ENCODE results near the gene RTN4IP1.
"Not testable (repeated sequence)": the region's sequence is repeated elsewhere in the genome, so short reads cannot be mapped to it uniquely, and the experiment has no call there.

Gene RTN4IP1

DNA sequence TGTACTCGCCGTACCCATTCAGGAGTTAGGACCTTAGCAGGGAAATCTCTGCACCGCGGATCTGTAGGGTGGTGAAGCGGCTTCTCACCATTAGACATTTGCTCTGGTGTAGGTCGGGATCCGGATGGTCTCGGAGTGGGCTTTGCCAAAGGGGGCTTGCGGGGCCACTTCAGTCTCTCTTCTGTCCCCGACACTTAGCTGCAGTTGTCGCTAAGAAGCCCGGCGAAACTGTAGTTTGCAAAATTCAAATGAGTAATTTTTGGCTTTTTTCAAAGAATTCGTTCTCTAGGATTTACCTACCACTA lies 513 bp upstream of the RTN4IP1 start:
- DNase-seq (ENCODE audit: low read depth, low spot score): no peak
- H3K27ac ChIP-seq: peak overlapping the region; percentile 45

DNA sequence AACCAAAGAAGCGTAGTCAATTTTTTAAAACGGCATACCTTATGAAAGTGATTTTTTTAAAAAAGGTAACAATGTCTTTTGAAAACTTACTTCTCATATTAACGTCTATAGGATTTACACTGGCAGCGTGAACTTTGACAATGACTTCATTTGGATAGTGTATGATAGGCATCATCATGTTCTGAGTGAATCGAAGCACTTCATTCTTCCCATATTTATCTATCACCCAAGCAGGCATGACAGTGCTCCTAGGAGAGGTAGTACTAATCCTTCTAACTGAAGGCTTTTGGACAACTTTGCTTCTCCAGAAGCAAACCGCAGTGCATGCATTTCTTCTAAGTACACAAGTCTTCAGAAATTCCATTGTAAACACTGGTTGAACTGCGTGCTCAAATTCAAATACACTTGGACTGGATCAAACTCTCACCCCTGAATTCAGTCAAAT lies 618 bp downstream of the RTN4IP1 start:
- no peak for DNase-seq (ENCODE audit: low read depth, low spot score)
- no peak overlapping the region for H3K27ac ChIP-seq

DNA sequence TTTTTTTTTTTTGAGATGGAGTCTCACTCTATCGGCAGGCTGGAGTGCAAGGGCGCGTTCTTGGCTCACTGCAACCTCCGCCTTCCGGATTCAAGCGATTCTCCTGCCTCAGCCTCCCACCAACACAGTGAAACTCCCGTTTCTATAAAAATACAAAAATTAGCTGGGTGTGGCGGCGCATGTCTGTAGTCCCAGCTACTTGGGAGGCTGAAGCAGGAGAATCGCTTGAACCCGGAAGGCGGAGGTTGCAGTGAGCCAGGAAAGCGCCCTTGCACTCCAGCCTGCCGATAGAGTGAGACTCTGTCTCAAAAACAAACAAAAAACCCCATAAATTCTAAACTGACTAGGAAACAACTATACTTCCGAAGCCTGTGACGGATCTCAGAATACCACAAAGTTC lies 1.5 kb downstream of the RTN4IP1 start:
- DNase-seq (ENCODE audit: low read depth, low spot score); H3K27ac ChIP-seq: not testable (repeated sequence)

DNA sequence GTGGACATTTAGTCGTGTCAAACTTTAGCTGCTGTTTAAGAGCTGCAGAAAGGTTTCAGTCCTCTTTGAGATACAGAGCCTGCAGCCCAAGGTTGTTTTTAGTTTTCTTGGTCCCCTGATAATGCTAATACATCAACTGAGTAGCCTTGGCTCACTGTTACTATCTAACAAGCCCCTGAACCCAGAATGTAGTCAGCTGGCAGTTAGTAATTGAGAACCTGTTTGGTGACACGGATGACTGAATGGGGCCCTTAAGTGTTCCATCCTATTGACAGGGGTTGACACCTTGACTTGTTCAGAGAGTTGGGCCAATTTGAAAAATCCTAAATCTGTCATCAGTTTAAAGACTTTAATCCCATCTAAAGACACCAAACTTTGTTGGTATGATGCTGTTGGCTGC lies 2.8 kb downstream of the RTN4IP1 start:
- no peak for DNase-seq (ENCODE audit: low read depth, low spot score)
- no peak overlapping the region for H3K27ac ChIP-seq

DNA sequence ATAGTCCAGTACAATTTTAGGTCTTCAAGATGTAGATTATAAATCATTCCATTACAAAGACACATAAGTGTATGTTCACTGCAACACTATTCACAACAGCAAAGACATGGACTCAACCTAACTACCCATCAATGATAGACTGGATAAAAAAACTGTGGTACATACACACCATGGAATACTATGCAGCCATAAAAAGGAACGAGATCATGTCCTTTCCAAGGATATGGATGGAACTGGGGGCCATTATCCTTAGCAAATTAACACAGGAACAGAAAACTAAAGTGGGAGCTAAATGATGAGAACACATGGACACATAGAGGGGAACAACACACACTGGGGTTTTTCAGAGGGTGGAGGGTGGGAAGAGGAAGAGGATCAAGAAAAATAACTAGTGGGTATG lies 6.3 kb downstream of the RTN4IP1 start:
- H3K27ac ChIP-seq: no peak overlapping the region
- no peak for DNase-seq (ENCODE audit: low read depth, low spot score)

DNA sequence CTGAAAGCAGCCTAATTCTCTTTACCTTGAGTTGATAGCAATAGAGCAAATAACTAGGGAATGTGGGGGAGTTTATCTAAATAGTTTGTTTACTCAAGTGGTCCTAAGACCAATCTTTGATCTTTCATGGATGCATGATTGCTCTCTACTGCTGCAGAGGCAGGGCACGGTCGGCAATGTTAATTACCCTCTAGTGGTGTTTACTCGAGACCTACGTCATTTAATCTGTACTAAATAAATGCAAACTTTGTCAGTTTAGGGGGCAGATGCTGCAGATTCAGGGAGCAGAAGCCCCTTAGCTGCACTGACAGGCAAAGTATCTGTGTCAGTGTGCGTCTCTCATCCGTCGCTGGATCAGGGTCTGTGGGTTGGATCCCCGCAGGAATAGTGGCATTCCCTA lies 6.9 kb downstream of the RTN4IP1 start:
- no peak overlapping the region for H3K27ac ChIP-seq
- DNase-seq (ENCODE audit: low read depth, low spot score): no peak

DNA sequence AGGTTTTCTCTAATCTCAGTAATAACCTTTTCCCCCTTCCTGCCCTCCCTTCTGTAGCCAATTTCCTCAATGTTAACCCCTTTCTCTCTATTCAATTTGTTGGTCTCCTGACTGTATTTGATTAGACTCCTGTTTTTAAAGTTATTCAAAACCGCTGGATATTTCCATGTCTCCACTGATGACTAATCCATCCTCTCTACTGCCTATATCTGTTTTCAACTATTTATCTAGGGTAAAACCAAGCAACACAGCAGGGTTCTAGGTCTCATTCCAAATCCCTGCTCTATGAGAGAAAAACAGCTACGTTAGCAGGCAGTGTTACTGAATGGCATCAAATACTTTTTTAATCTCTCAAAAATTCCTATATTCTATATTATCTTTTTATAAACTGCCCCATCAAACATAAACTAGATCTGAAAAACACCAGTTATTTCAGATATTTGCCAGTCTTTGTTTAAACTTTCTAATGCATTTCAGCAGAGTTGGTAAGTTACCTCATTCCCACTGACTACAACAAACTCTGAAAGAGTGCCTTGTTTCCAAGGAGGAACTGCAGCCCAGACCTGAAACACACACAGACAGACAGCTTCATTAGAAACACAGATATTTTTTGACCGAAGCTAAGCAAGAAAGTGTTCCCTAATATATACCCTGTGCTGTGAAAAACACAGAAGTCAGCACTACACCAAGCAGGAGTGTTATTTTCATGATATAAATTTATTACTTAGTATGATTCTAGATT lies 8.2 kb downstream of the RTN4IP1 start:
- DNase-seq (ENCODE audit: low read depth, low spot score): no peak
- no peak overlapping the region for H3K27ac ChIP-seq

DNA sequence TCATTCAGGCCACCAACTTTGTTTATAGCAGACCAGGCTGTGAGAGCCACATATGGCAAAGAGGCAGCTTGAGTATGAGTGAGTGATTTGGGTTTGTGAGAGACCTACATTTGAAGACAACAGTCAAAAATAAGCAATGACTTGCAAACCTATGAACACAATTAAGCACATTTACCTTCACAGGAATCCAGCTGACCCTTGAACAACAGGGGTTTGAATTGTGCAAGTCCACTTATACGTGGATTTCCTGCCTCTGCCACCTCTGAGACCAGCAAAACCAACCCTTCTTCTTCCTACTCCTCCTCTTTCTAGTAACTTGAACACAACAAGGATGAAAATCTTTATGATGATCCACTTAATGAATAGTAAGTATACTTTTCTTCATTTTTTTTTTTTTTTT lies 10.1 kb downstream of the RTN4IP1 start:
- H3K27ac ChIP-seq: no peak overlapping the region
- DNase-seq (ENCODE audit: low read depth, low spot score): no peak

DNA sequence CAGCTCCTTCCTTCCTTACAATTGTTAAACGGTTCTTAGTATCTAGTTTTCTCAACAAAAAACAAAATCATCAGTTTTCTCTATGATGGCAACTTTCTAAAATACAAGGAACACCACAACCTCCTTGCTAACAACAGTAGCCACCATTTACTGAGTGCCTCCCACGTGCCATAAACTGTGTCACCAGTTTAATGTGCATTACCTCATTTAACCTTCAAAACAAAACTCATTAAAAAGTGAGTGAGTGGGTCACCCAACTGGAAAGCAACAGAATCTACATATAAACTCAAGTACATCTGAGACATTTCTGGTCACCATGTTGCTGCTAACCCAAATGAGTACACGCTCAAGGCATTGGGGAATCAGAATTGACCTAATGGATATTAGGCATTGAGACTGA lies 11.0 kb downstream of the RTN4IP1 start:
- DNase-seq (ENCODE audit: low read depth, low spot score): no peak
- H3K27ac ChIP-seq: no peak overlapping the region

DNA sequence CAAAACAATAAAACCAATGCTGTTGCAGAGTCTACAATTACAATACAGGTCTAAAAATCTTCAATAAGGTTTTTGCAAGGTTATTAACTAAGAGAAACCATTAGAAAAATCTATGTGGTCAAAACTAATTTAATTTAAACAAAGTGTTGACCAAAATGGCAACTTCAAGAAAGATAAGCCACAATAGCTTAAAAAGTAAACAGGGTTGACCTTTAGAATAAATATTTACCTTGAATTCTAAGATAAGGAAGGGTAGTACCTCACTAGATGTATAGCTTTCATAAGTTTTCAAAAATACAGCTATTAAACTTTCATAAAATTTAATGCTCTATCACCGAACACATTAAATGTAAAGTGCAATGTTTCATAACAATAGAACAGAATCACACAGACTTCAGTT lies 11.4 kb downstream of the RTN4IP1 start:
- H3K27ac ChIP-seq: no peak overlapping the region
- DNase-seq (ENCODE audit: low read depth, low spot score): no peak

DNA sequence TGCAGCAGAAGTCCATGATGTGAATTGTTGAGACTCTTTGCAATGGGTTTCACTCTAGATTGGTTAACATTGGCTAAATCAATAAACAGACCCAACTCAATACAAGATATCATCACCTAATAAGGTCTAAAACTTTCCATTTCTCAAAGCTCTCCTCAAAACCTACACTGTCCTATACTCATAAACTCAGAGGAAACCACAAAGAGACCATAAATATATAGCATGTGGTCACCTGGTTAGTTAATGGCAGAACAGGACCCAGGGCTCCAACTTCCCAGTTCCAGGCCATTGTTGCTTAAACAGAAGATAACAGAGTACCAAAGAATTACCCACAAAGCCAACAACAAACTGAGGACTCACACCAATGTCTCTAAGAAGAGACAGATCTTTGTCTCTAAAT lies 12.0 kb downstream of the RTN4IP1 start:
- no peak overlapping the region for H3K27ac ChIP-seq

DNA sequence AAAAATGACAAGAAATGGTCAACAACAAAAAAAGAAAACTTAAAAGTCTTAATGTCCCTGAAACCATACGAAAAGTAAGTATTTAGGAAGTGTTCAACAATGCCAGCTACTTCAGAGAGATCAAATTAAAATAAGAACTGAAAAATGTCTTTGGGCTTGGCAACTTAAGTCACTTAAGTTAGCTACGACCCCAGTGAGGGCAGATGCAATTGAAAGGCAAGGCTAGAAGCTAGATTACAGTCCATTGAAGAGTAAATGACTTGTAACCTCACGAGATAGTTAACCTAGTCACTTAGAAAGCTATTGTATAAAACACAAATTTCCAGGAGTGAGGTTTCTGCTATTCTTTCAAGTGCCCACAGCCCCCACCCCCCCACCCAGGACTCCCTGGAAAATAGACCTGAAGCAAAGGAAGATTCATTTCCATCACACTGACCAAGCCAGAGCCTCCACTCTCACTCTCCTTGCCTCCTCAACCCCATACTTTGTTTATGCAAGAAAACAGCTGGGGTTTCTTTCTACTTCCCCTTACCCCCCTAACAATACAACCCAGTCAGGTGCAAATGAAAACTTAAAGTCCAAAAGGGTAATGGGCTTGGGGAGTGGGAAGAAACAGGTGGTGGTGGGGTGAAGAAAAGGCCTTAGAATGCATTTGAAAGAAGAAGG lies 14.6 kb downstream of the RTN4IP1 start:
- no peak overlapping the region for H3K27ac ChIP-seq
- no peak for DNase-seq (ENCODE audit: low read depth, low spot score)

More for the DNA sequence above, 12.0 kb downstream of the RTN4IP1 start:
- no peak for DNase-seq (ENCODE audit: low read depth, low spot score)

DNA sequence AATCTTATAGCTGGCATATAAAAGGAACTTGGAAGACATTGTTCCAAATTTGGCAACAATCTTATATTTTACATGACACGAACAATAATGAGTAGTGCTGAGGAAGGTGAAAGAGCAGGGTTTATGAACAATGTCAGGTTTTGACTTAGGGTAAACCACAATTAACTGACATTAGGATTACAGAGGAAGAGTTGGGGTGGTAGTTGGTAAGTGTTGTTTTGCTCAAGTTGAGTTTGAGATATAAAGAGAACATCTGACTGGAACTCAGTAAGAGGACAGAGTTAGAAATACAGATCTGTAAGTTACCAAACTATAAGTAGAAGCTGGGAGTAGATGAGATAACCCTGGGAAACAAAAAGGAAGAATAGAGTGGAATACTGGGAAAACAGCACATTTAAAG lies 15.1 kb downstream of the RTN4IP1 start:
- no peak for DNase-seq (ENCODE audit: low read depth, low spot score)

DNA sequence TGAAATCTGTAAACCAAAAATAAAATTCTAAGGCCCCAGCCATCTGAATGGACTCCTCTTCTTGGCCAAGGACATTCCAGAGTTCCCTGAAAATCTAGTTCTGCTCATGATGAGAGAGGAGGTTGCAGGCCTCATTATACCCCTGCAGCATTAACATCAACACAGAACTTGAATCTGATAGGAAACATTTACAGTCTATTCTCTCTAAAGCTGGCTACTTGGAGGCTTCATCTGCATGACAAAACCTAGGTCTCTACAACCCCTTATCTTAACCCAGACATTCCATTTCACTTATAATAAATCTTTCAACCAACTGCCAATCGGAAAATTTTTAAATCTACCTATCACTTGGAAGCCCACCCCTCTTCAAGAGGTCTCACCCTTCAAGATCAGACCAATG lies 15.7 kb downstream of the RTN4IP1 start:
- H3K27ac ChIP-seq: no peak overlapping the region
- no peak for DNase-seq (ENCODE audit: low read depth, low spot score)

More for the DNA sequence above, 15.1 kb downstream of the RTN4IP1 start:
- H3K27ac ChIP-seq: no peak overlapping the region

DNA sequence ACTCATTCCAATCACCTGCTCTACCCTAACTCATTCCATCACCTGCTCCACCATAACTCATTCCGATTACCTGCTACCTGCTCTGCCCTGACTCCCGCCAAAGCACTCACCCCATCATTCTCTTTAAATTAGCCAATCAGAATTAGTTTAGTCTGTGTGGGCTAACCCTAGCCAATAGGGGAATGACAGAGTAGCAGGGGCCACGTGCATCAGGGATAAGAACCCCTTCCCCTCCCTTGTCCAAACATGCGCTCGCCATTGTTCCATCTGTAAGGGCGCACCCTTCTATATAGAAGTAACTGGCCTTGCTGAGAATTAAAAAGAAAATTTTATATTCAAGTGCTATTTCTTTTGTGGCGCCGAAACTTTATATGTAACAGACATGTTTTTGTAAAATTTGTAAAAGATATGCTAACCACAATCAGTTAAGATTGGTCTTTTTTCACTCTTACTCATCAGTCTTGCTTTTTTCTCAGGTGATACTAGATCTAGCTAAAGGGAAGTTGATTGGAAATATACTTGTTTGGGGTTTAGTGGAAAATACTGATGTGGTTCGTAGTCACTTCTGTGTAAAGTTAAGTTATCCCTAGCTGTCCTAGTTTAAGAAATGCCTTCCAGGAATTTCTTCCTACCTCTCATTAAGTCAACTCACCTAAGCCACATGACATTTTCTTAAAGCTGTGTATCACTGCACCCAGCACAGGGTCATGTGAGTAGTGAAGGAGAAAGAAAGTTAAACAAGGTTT lies 16.5 kb downstream of the RTN4IP1 start:
- H3K27ac ChIP-seq: no peak overlapping the region
- no peak for DNase-seq (ENCODE audit: low read depth, low spot score)

DNA sequence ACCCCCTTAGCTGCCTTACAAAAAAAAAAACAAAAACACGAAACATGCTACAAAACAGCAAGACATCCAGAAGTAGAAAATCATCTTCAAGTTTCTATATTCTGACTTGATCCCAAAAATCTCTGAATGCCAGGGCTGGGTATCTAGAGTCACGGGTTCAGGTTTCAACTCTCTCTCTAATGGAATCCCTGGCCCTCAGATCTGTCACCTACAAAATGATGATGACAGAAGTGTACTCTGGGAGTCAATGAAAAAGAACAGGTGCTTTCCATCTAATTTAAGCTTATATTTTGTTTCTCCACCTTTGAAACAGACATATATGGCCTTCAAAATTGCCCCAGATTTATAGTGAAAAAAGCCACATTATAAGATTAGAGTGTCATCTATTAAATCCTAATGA lies 18.3 kb downstream of the RTN4IP1 start:
- no peak overlapping the region for H3K27ac ChIP-seq
- no peak for DNase-seq (ENCODE audit: low read depth, low spot score)

DNA sequence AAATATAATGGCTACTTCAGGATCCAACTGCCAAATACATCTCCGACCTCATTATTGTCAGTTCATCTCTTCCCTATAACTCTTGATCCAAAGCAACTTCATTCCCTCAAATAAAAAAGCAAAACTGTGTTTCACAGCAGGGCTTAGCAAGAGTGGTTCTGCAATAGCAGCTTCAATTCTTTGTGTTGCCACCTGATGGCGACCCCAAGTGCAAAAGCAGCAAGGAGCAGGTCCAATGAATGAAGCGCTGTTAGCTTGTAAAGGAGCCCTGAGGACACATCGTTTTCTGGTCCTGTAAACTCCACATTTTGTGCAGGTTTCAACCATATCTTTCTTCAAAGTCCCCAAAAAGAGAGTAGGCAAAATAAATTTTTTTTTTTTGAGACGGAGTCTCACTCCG lies 19.6 kb downstream of the RTN4IP1 start:
- DNase-seq (ENCODE audit: low read depth, low spot score): no peak
- H3K27ac ChIP-seq: no peak overlapping the region

DNA sequence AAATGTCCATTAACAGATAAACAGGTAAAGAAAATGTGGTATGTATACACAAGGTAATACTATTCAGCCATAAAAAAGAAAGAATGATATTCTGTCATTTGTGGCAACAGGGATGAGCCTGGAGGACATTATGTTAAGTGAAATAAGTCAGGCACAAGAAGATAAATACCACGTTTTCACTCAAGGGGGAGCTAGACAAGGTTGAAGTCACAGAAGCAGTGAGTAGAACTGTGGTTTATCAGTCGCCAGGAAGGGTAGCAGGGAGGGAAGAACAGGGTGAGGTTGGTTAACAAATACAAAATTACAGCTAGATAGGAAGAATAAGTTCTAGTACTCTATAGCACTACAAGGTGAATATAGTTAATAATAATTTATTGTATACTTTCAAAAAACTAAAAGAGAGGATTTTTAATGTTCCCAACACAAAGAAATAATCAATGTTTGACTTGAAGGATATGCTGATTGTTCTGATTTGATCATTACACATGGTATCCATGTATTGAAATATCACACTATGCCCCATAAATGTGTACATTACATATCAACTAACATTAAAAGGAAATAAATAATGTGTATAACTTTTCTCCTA lies 21.1 kb downstream of the RTN4IP1 start:
- no peak overlapping the region for H3K27ac ChIP-seq
- no peak for DNase-seq (ENCODE audit: low read depth, low spot score)

DNA sequence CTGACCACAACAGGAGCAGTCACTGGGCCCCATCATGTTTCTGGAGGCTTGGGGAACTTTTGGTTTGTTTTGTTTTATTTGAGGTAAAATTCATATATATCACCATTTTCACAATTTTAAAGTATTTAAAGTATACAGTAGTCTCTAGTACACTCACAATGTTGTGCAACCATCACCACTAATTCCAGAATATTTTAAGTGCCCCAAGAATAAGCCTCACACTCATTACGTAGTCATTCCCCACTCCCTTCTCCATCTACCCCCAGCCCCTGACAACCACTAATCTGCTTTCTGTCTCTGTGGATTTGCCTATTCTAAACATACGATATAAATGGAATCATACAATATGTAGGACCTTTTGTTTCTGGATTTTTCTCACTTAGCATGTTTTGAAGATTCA lies 29.0 kb downstream of the RTN4IP1 start:
- no peak for DNase-seq (ENCODE audit: low read depth, low spot score)
- H3K27ac ChIP-seq: no peak overlapping the region

DNA sequence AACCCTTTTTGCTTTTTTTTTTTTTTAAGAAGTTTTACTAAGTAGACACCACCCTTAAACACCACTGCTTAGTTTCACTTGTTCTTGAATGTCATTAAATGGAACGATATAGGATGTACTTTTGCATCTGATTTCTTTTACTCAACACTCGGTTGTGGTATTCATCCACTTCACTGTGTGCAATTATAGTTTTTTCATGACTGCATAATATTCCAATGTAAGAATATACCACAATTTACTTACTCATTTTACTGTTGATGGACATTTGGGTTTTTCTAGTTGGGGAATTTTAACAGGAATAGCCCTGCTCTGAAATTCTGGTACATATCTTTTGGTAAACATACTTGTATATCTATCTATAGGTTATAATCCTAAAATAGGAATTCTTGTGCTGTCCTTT lies 29.9 kb downstream of the RTN4IP1 start:
- DNase-seq (ENCODE audit: low read depth, low spot score): no peak
- no peak overlapping the region for H3K27ac ChIP-seq

Measured in epithelial cell of prostate (primary cell).